ENCODE results near the gene RAB25. TPM values are rescaled to one million over a fixed set of nuclear protein-coding genes. Genes with fewer than 3 reads are reported as not detected.

RAB25 gene
- total RNA-seq (1 to 10 TPM in 1 of 2 experiments, under 1 TPM in 1; 0.53 to 1.5 TPM), polyA plus RNA-seq (1 to 10 TPM; 5.9 to 6.6 TPM)

DNA sequence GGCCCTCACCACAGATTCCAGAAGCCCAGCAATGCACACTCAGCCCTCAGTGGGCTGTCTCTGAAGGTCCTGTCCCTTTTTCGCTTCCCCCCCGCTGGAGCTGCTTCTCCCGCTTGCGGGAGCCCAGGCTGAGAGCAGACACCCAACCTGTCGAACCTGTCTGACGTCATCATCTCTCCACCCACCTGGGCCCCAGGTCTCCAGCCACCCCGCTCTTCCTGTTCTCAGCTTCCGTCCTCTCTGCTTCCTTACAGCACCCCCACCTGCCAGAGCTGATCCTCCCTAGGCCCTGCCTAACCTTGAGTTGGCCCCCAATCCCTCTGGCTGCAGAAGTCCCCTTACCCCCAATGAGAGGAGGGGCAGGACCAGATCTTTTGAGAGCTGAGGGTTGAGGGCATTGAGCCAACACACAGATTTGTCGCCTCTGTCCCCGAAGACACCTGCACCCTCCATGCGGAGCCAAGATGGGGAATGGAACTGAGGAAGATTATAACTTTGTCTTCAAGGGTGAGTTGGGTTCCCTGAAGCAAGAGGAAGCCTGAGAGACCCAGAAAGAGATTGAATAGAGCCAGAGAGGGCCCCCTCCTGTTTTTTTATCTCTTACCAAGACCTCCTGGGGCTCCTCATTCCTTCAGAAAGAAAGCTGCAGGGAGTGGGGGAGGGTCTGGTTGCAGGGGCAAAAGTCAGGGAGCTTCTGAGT lies at the start of gene RAB25:
Gene RAB25 (plus strand): TSS at position 224 of the 700 bp plus-strand sequence. CDS start 241 bp downstream, at position 465.
- CTCF ChIA-PET (ENCODE audit: partially characterized antibody) = no interaction called here

DNA sequence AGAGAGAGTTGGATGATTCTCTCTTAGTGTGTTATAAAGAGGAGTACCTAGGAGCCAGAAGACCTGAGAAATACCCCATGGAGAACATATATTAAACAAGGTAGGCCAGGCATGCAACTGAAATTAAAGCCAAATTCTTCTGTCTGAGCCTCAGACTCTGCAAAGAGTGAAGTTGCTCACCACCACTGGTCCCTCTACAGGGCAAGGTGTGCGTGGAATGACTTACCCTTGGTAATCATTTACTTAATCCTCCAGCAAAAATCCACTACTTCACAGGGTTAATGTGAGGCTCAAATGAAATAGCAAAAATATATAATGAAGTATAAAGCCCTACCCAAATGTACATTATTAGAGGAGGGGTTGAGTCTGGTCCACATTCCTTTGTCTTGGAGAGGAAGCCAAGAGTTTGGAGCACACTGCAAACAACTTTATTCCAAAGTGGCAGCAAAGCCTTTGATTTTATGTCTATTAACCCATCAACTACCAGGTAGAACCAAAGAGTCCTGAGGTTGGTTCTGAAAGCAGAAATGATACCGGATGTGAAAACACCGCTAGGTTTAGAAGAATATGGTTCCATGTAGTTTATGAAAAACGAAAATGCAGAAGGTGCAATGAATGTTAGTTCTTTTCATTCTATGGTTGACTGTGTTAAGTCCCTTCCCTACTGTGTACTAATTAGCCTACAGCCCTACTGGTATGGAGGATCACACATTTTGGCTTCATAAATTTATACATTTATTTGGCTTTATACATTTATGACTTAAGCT lies 48.7 kb upstream of the RAB25 start:
- peaks cover 56% of the 10 kb centered on the region for H3K36me3 ChIP-seq (ENCODE audit: insufficient read depth, low read length)
- Mint-ChIP-seq H3K4me3 (no peak overlapping the region), H3K27ac (peak overlapping the region in 4 of 7 donors; percentile 4 to 73 (median 32)), H3K36me3 (peaks cover 48 to 69% of the 10 kb centered on the region in 2 donors), H3K9me3 (no peaks in the 10 kb centered on the region), H3K27me3 (no peaks in the 10 kb centered on the region), H3K4me1 (peaks cover 13 to 31% (median 21%) of the 10 kb centered on the region in 4 donors)
- no peak for DNase-seq
- intact Hi-C loops (cut with micrococcal nuclease) = no loop called here
- H3K9me3 ChIP-seq (ENCODE audit: control insufficient read depth in 1 of 2, low read length in 2 of 2) = no peaks in the 10 kb centered on the region
- no peak overlapping the region for H3K4me3 ChIP-seq (ENCODE audit: low read length in 2 of 2)
- H3K27me3 ChIP-seq (ENCODE audit: insufficient read depth, low read length) = no peaks in the 10 kb centered on the region
- POLR2A ChIA-PET (ENCODE audit: partially characterized antibody) = no interaction called here
- H3K4me1 ChIP-seq (ENCODE audit: insufficient read depth, low read length) = peaks cover 3% of the 10 kb centered on the region
- H3K27ac ChIP-seq (ENCODE audit: low read depth, low read length) = no peak overlapping the region
- CTCF ChIA-PET (ENCODE audit: partially characterized antibody) = no interaction called here

More for the DNA sequence above, at the start of gene RAB25:
- Mint-ChIP-seq H3K27me3 (no peaks in the 10 kb centered on the region), H3K27ac (peak within 1 kb of the TSS in 4 of 7 donors; percentile 41 to 67 (median 58)), H3K4me3 (peak within 1 kb of the TSS in 3 of 8 donors; percentile 25 to 69 (median 61)), H3K36me3 (peaks cover 0 to 8% of the 10 kb centered on the region in 2 donors), H3K9me3 (no peaks in the 10 kb centered on the region), H3K4me1 (peaks cover 2 to 9% (median 6%) of the 10 kb centered on the region in 4 donors)
- no peaks in the 10 kb centered on the region for H3K27me3 ChIP-seq (ENCODE audit: insufficient read depth, low read length)
- peak in 2 of 5 donors; percentile 13 to 16 for DNase-seq
- no peak within 1 kb of the TSS for H3K4me3 ChIP-seq (ENCODE audit: low read length in 2 of 2)
- H3K9me3 ChIP-seq (ENCODE audit: control insufficient read depth in 1 of 2, low read length in 2 of 2) = no peaks in the 10 kb centered on the region
- intact Hi-C loops (cut with micrococcal nuclease) = no loop called here
- POLR2A ChIA-PET (ENCODE audit: partially characterized antibody) = interaction anchor here (1.5 kb wide), 1 partner anchor 738 kb away, joined by 3 read pairs; no protein-coding TSS in a partner anchor
- no peaks in the 10 kb centered on the region for H3K4me1 ChIP-seq (ENCODE audit: insufficient read depth, low read length)
- no peaks in the 10 kb centered on the region for H3K36me3 ChIP-seq (ENCODE audit: insufficient read depth, low read length)
- no peak within 1 kb of the TSS for H3K27ac ChIP-seq (ENCODE audit: low read depth, low read length)

DNA sequence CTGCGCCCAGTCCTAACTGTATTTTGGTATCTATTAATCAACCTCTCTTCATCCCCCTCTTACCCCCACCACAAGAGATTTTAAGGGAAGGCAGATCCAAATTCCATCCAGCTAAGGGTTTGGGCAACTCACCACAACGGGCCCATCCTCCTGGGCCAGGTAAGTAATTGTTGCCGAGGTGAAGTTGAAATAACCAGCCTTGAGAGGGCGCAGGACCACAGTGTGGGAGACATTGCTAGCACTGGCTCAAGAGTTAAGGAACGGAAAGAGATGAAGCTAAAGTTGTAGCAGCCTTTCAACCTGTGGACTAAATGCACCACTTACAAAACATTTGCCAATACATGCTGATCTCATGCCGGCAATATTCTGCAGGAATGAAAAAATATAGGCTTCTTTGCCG lies 46.1 kb upstream of the RAB25 start:
- no peaks in the 10 kb centered on the region for H3K27me3 Mint-ChIP-seq
- H3K4me3 Mint-ChIP-seq = no peak overlapping the region
- DNase-seq = no peak
- peaks cover 19 to 37% (median 22%) of the 10 kb centered on the region in 4 donors for H3K4me1 Mint-ChIP-seq
- Histone ChIP-seq H3K4me3 (ENCODE audit: low read length in 2 of 2) (no peak overlapping the region), H3K27me3 (ENCODE audit: insufficient read depth, low read length) (no peaks in the 10 kb centered on the region), H3K4me1 (ENCODE audit: insufficient read depth, low read length) (peaks cover 12% of the 10 kb centered on the region), H3K27ac (ENCODE audit: low read depth, low read length) (no peak overlapping the region), H3K36me3 (ENCODE audit: insufficient read depth, low read length) (peaks cover 56% of the 10 kb centered on the region), H3K9me3 (ENCODE audit: control insufficient read depth in 1 of 2, low read length in 2 of 2) (no peaks in the 10 kb centered on the region)
- ChIA-PET CTCF (ENCODE audit: partially characterized antibody) (interaction anchor here (1.1 kb wide), 1 partner anchor 11 kb away, joined by 3 read pairs; no protein-coding TSS in a partner anchor), POLR2A (ENCODE audit: partially characterized antibody) (interaction anchor here (1.5 to 2.1 kb wide), 2 partner anchors 10 to 37 kb away, joined by 5 to 7 read pairs; partner anchors contain the start of gene ARHGEF2)
- intact Hi-C loops (cut with micrococcal nuclease) = no loop called here
- H3K9me3 Mint-ChIP-seq = no peaks in the 10 kb centered on the region
- peak overlapping the region in 2 of 7 donors; percentile 47 to 62 for H3K27ac Mint-ChIP-seq
- H3K36me3 Mint-ChIP-seq = peaks cover 48 to 66% of the 10 kb centered on the region in 2 donors

DNA sequence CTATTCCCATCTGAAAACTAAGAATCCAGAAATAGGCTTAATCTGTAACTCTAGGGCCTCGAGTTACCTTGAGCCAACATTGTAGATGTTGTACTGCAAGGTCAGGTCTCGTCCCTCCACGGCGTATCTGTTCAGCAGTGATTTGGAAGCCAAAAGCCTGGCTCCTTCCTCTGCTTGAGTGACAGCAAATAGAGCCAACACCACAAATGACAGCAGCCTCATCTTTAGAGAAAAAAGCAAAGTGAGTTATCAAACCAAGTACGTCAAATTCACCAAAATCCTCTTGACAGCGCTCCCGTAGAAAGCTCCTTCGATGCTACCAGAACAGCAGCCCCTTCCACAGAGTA lies 41.0 kb upstream of the RAB25 start:
- Histone ChIP-seq H3K9me3 (ENCODE audit: control insufficient read depth in 1 of 2, low read length in 2 of 2) (no peaks in the 10 kb centered on the region), H3K4me1 (ENCODE audit: insufficient read depth, low read length) (peaks cover 17% of the 10 kb centered on the region), H3K27ac (ENCODE audit: low read depth, low read length) (peak overlapping the region; percentile 77), H3K36me3 (ENCODE audit: insufficient read depth, low read length) (peaks cover 16% of the 10 kb centered on the region), H3K4me3 (ENCODE audit: low read length in 2 of 2) (peak overlapping the region; percentile 78 to 81), H3K27me3 (ENCODE audit: insufficient read depth, low read length) (no peaks in the 10 kb centered on the region)
- H3K4me1 Mint-ChIP-seq = peaks cover 20 to 44% (median 29%) of the 10 kb centered on the region in 4 donors
- intact Hi-C loops (cut with micrococcal nuclease) = loop anchor here (1.0 to 10.0 kb wide), 3 partner anchors 15 to 335 kb away; partner anchors contain the start of genes DAP3, UBQLN4 and YY1AP1
- CTCF ChIA-PET (ENCODE audit: partially characterized antibody) = interaction anchor here (1.0 to 2.0 kb wide), 2 partner anchors 12 to 34 kb away, joined by 3 to 6 read pairs; partner anchors contain the start of gene LAMTOR2
- peak overlapping the region; percentile 82 to 99 (median 98) for H3K27ac Mint-ChIP-seq
- no peaks in the 10 kb centered on the region for H3K9me3 Mint-ChIP-seq
- POLR2A ChIA-PET (ENCODE audit: partially characterized antibody) = interaction anchor here (1.0 to 1.9 kb wide), 6 partner anchors 16 to 193 kb away, joined by 3 to 11 read pairs (median 4); partner anchors contain the start of genes ARHGEF2, GON4L, LAMTOR2 and PMF1
- H3K36me3 Mint-ChIP-seq = peaks cover 21 to 30% of the 10 kb centered on the region in 2 donors
- no peaks in the 10 kb centered on the region for H3K27me3 Mint-ChIP-seq
- H3K4me3 Mint-ChIP-seq = peak overlapping the region; percentile 96 to 99 (median 99)
- DNase-seq = no peak

DNA sequence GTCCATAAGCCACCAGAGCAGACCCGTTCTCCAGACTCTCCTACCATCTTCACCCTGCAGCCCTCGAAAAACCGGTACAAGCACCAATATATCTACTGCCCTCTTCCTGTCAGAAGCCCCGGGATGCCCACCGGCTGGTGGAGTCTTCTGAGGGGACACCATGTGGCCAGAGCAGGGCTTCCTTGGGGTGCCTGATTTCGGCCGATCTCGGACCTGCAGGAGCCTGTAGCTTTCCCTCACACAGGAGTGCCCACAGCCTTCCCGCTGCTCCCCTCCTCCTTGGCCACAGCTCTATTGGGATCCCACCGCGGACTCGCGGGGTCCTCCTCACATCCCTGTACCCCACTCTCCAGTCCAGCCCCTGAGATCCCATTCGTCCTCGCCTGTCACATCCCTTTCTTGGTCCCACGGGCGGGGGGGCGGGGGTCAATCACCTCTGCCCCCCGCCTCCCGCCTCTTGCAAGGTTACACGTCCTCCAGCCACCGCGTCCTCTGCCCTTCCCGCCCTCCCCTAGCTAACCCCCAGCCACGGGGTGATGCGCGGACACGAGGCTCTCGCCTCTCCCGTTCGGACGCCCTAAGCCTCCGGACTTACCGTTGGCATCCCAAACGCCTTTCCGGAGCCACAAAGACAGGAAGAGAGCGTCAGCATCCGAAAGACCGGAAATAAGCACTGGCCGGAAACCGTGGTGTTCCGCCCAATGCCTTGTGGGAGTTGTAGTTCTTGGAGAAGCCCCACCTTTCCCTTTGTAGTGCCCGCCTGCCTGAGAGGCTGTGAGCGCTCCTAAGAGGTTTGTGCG lies 40.5 kb upstream of the RAB25 start, which contains the start of gene SSR2:
Gene SSR2 (minus strand): TSS at position 659 of the 800 bp plus-strand sequence. CDS start 784 bp downstream, outside the sequence.
- Mint-ChIP-seq H3K36me3 (peaks cover 20 to 30% of the 10 kb centered on the region in 2 donors), H3K9me3 (no peaks in the 10 kb centered on the region), H3K4me1 (peaks cover 20 to 44% (median 30%) of the 10 kb centered on the region in 4 donors), H3K27me3 (peaks cover 0 to 2% of the 10 kb centered on the region in 2 donors), H3K4me3 (peak within 1 kb of the TSS; percentile 96 to 99 (median 99)), H3K27ac (peak within 1 kb of the TSS; percentile 82 to 99 (median 98))
- Histone ChIP-seq H3K27me3 (ENCODE audit: insufficient read depth, low read length) (no peaks in the 10 kb centered on the region), H3K36me3 (ENCODE audit: insufficient read depth, low read length) (peaks cover 13% of the 10 kb centered on the region), H3K4me3 (ENCODE audit: low read length in 2 of 2) (peak within 1 kb of the TSS; percentile 78 to 81), H3K27ac (ENCODE audit: low read depth, low read length) (peak within 1 kb of the TSS; percentile 77), H3K4me1 (ENCODE audit: insufficient read depth, low read length) (peaks cover 17% of the 10 kb centered on the region), H3K9me3 (ENCODE audit: control insufficient read depth in 1 of 2, low read length in 2 of 2) (no peaks in the 10 kb centered on the region)
- ChIA-PET CTCF (ENCODE audit: partially characterized antibody) (interaction anchor here (0.6 to 2.0 kb wide), 4 partner anchors 11 to 152 kb away, joined by 3 to 6 read pairs (median 4); partner anchors contain the start of gene LAMTOR2), POLR2A (ENCODE audit: partially characterized antibody) (interaction anchor here (0.6 to 1.9 kb wide), 14 partner anchors 8 to 480 kb away, joined by 3 to 11 read pairs (median 3); partner anchors contain the start of genes ARHGEF2, GON4L, KHDC4 and LAMTOR2)
- DNase-seq = peak; percentile 85 to 92 (median 87)
- intact Hi-C loops (cut with micrococcal nuclease) = loop anchor here (1.0 to 10.0 kb wide), 3 partner anchors 16 to 336 kb away; partner anchors contain the start of genes DAP3, UBQLN4 and YY1AP1

DNA sequence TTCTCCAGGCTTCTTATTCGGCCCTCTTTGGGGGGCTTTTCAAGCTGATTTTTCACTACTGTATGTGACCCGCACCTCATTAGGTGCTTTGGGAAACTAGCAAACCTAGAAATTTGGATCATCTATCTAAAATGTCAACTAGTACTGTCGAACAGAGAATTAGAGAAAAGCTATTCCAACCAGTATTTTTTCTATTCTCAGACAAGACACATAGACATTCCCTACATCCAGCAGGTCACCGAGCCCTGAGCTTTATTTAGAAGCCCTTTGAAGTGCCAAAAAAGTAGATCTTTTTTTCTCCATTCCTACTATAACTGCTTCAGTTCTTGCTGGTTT lies 39.9 kb upstream of the RAB25 start:
- Mint-ChIP-seq H3K27ac (peak overlapping the region; percentile 82 to 99 (median 98)), H3K9me3 (no peaks in the 10 kb centered on the region), H3K4me3 (peak overlapping the region; percentile 96 to 99 (median 99)), H3K4me1 (peaks cover 24 to 44% (median 34%) of the 10 kb centered on the region in 4 donors), H3K36me3 (peaks cover 20 to 28% of the 10 kb centered on the region in 2 donors), H3K27me3 (peaks cover 0 to 2% of the 10 kb centered on the region in 2 donors)
- intact Hi-C loops (cut with micrococcal nuclease) = loop anchor here (2.0 to 10.0 kb wide), 2 partner anchors 16 to 336 kb away; partner anchors contain the start of genes DAP3 and YY1AP1
- peak overlapping the region; percentile 78 to 81 for H3K4me3 ChIP-seq (ENCODE audit: low read length in 2 of 2)
- no peaks in the 10 kb centered on the region for H3K27me3 ChIP-seq (ENCODE audit: insufficient read depth, low read length)
- H3K4me1 ChIP-seq (ENCODE audit: insufficient read depth, low read length) = peaks cover 17% of the 10 kb centered on the region
- ChIA-PET POLR2A (ENCODE audit: partially characterized antibody) (interaction anchor here (0.6 to 1.9 kb wide), 11 partner anchors 8 to 480 kb away, joined by 3 to 11 read pairs (median 4); partner anchors contain the start of genes ARHGEF2, KHDC4, LAMTOR2 and MEF2D), CTCF (ENCODE audit: partially characterized antibody) (interaction anchor here (0.6 to 2.0 kb wide), 4 partner anchors 10 to 152 kb away, joined by 3 to 6 read pairs (median 4); partner anchors contain the start of gene LAMTOR2)
- no peak for DNase-seq
- peaks cover 13% of the 10 kb centered on the region for H3K36me3 ChIP-seq (ENCODE audit: insufficient read depth, low read length)
- H3K27ac ChIP-seq (ENCODE audit: low read depth, low read length) = peak overlapping the region; percentile 77
- H3K9me3 ChIP-seq (ENCODE audit: control insufficient read depth in 1 of 2, low read length in 2 of 2) = no peaks in the 10 kb centered on the region
